ENCODE measurements around the gene TMEM272. TPM values are rescaled to one million over a fixed set of nuclear protein-coding genes. Genes with fewer than 3 reads are reported as not detected.

Gene TMEM272
- polyA plus RNA-seq, 1 donor (not counting 4 experiments of a cell fraction or from before 2014, with no cell fraction given): not detected

DNA sequence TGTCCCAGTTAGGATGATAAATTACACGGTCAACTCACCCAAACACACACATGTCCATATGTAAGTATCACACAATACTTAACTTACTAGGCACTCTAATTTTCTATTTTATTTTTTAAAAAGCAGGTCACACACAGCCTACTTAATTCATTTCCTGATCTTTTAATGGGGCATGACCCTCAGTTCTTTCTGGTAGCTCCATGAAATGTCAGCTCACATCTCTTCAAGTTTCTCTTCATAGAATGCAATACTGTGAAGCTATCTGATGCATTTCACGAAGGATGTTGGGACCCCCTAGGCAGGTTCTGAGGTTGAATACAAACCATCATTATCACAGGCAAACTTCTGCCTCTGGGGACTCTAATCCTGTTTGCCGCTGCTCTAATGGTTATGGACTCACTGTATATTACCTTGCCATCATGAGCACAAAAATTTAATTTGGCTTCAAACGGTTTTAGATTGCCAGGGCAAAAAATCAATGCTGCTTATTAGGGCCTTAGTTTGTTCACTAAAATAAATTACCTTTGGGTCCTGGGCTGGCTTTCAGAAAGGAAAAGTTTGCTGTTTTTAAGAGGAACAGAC is 24.9 kb downstream of the TMEM272 start:
- TF ChIP-seq, protein P1, sequence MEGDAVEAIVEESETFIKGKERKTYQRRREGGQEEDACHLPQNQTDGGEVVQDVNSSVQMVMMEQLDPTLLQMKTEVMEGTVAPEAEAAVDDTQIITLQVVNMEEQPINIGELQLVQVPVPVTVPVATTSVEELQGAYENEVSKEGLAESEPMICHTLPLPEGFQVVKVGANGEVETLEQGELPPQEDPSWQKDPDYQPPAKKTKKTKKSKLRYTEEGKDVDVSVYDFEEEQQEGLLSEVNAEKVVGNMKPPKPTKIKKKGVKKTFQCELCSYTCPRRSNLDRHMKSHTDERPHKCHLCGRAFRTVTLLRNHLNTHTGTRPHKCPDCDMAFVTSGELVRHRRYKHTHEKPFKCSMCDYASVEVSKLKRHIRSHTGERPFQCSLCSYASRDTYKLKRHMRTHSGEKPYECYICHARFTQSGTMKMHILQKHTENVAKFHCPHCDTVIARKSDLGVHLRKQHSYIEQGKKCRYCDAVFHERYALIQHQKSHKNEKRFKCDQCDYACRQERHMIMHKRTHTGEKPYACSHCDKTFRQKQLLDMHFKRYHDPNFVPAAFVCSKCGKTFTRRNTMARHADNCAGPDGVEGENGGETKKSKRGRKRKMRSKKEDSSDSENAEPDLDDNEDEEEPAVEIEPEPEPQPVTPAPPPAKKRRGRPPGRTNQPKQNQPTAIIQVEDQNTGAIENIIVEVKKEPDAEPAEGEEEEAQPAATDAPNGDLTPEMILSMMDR (optimal IDR thresholded peaks at IDR 0.05 in 1 of 3, IDR thresholded peaks at IDR 0.05 in 1 of 3, conservative IDR thresholded peaks at IDR 0.05 in 1 of 3; ENCODE audit: extremely low read depth in 1 of 3, insufficient read depth in 2 of 3, low read length in 3 of 3): no peak
- no peak for TF ChIP-seq EZH2 (IDR thresholded peaks at IDR 0.05; ENCODE audit: low read length)
- H3K4me3 ChIP-seq (ENCODE audit: control insufficient read depth in 2 of 3, extremely low read depth in 1 of 3, insufficient read depth in 2 of 3, low read depth in 1 of 3, low read length in 3 of 3): no peak overlapping the region
- no peak for FAIRE-seq
- H3K9me3 ChIP-seq (ENCODE audit: control insufficient read depth, low read depth, low read length): no peaks in the 10 kb centered on the region
- no peaks in the 10 kb centered on the region for H3K79me2 ChIP-seq (ENCODE audit: control insufficient read depth, insufficient read depth, low read length)
- H3K9me1 ChIP-seq (ENCODE audit: control insufficient read depth, extremely low read depth, insufficient read depth, low read length): no peaks in the 10 kb centered on the region
- DNase-seq (ENCODE audit: low read depth, low spot score): no peak
- no peaks in the 10 kb centered on the region for H4K20me1 ChIP-seq (ENCODE audit: control insufficient read depth, extremely low read depth, insufficient read depth, low read length)
- no peak overlapping the region for H3K27ac ChIP-seq (ENCODE audit: control insufficient read depth, insufficient read depth, low read length)
- H2AFZ ChIP-seq (ENCODE audit: control insufficient read depth, low read length): no peak overlapping the region
- H3K27me3 ChIP-seq (ENCODE audit: control insufficient read depth, extremely low read depth, insufficient read depth, low read length): peaks cover 24% of the 10 kb centered on the region
- H3K4me2 ChIP-seq (ENCODE audit: control insufficient read depth, extremely low read depth, insufficient read depth, low read depth, low read length): no peak overlapping the region
- no peak overlapping the region for H3K9ac ChIP-seq (ENCODE audit: control insufficient read depth, extremely low read depth, insufficient read depth, low read length)
- dilution Hi-C loops (cut with MboI; ENCODE audit: extremely low pct_ligation_motif_present, low sequenced_read_pairs): no loop called here
- no peaks in the 10 kb centered on the region for H3K36me3 ChIP-seq (ENCODE audit: control insufficient read depth in 2 of 2, extremely low read depth in 1 of 2, insufficient read depth in 2 of 2, low read length in 2 of 2)
- H3K4me1 ChIP-seq (ENCODE audit: control insufficient read depth, extremely low read depth, insufficient read depth, low read length): peaks cover 23% of the 10 kb centered on the region

DNA sequence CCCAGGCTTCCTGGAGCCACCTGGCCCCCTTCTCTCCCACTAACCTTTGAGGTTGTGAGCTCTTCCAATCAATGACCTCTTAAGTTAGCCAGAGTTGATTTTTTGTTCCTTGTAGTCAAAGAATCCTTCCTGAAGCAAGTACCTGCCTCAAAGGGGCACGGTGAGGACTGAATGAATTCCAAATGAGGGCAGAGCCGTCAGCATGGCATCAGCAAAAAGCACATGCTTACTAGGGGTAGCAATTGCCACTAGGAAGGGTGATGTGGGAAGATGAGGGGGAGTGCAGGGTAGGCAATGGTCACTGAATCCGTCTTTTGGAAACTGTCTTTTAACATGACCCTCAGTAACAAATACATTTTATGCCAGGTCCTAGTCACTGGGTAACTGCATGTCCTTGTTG is 25.4 kb downstream of the TMEM272 start:
- peaks cover 24% of the 10 kb centered on the region for H3K27me3 ChIP-seq (ENCODE audit: control insufficient read depth, extremely low read depth, insufficient read depth, low read length)
- H3K9me1 ChIP-seq (ENCODE audit: control insufficient read depth, extremely low read depth, insufficient read depth, low read length): no peaks in the 10 kb centered on the region
- H3K79me2 ChIP-seq (ENCODE audit: control insufficient read depth, insufficient read depth, low read length): no peaks in the 10 kb centered on the region
- TF ChIP-seq, protein P1 (optimal IDR thresholded peaks at IDR 0.05 in 1 of 3, IDR thresholded peaks at IDR 0.05 in 1 of 3, conservative IDR thresholded peaks at IDR 0.05 in 1 of 3; ENCODE audit: extremely low read depth in 1 of 3, insufficient read depth in 2 of 3, low read length in 3 of 3): no peak
- no peak for TF ChIP-seq EZH2 (IDR thresholded peaks at IDR 0.05; ENCODE audit: low read length)
- H3K9ac ChIP-seq (ENCODE audit: control insufficient read depth, extremely low read depth, insufficient read depth, low read length): no peak overlapping the region
- FAIRE-seq (no peak), DNase-seq (ENCODE audit: low read depth, low spot score) (no peak)
- no peak overlapping the region for H3K4me3 ChIP-seq (ENCODE audit: control insufficient read depth in 2 of 3, extremely low read depth in 1 of 3, insufficient read depth in 2 of 3, low read depth in 1 of 3, low read length in 3 of 3)
- H3K36me3 ChIP-seq (ENCODE audit: control insufficient read depth in 2 of 2, extremely low read depth in 1 of 2, insufficient read depth in 2 of 2, low read length in 2 of 2): no peaks in the 10 kb centered on the region
- no peaks in the 10 kb centered on the region for H3K9me3 ChIP-seq (ENCODE audit: control insufficient read depth, low read depth, low read length)
- no peak overlapping the region for H3K27ac ChIP-seq (ENCODE audit: control insufficient read depth, insufficient read depth, low read length)
- H3K4me1 ChIP-seq (ENCODE audit: control insufficient read depth, extremely low read depth, insufficient read depth, low read length): peaks cover 25% of the 10 kb centered on the region
- no peaks in the 10 kb centered on the region for H4K20me1 ChIP-seq (ENCODE audit: control insufficient read depth, extremely low read depth, insufficient read depth, low read length)
- no peak overlapping the region for H3K4me2 ChIP-seq (ENCODE audit: control insufficient read depth, extremely low read depth, insufficient read depth, low read depth, low read length)
- dilution Hi-C loops (cut with MboI; ENCODE audit: extremely low pct_ligation_motif_present, low sequenced_read_pairs): no loop called here
- no peak overlapping the region for H2AFZ ChIP-seq (ENCODE audit: control insufficient read depth, low read length)
